ENCODE measurements around the gene NCAPG2. TPM values are rescaled to one million over a fixed set of nuclear protein-coding genes. Genes with fewer than 3 reads are reported as not detected.

NCAPG2 gene
- polyA plus RNA-seq, 1 of the 3 experiments (the other 2 are of a cell fraction), result 25.0 TPM

DNA sequence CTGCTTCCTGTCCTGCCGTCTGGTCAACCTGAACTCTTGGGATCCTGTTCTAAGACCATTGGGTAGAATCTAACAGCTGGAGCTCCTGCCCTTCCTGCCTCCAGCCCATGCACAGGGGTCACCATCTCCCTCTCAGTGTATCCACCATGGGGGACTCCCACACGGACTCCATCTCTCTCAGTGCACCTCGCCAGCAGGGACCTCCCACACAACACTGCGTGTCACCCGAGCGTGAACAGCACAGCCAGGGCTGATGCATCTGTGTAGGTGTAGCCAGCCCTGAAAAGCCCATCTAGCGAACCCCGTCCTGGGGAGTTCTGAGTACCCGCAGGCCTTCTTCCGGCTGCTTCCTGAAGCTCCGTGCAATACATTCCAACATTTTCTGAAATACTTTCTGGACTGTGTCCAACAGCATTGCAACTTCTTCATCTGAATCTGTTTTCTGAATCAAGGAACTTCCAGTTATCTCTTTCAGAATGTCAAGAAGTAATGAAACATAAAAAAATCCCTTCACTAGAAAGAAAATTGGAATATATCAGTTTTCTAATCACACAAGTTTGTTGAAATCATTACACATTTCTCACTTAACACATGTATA, 52.5 kb downstream of the NCAPG2 start:
- 88% methylated on average over 10 of the region's 11 CpGs for WGBS (ENCODE audit: low lambda C conversion rate)
- DNase-seq, result no peak

DNA sequence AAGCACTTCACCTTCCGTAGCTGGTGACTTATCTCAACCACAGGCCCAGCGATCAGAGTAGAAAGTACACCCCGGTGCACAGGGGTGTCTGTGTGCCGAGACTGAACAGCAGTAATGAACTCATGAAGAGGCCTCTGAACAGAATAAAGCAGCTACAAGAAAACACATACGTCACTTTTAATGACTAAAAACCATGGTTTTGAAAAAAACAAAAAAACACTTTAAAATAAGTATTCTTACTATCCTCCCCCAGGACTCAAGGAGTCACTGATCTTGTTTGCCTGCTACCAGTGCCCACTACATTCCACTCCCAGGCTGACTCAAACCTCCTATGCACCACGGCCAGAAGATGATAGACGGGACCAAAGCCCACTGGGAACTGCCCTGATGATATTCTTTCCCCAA, 53.8 kb downstream of the NCAPG2 start:
- Histone ChIP-seq H3K27me3 (ENCODE audit: insufficient read depth) (no peaks in the 10 kb centered on the region), H2AFZ (ENCODE audit: low read depth) (no peak overlapping the region), H3K79me2 (ENCODE audit: insufficient read depth) (peaks cover 23% of the 10 kb centered on the region; the same call in 1 of the 2 replicates), H3K9me3 (no peaks in the 10 kb centered on the region), H4K20me1 (ENCODE audit: insufficient read depth) (peaks cover 5% of the 10 kb centered on the region; the same call in 1 of the 2 replicates), H3K27ac (ENCODE audit: low read depth in 2 of 2, low read length in 1 of 2) (peak overlapping the region in 1 of 2 experiments; percentile 72; a peak in 2 of 4 replicates), H3K9ac (no peak overlapping the region), H3F3A (replicated peaks; ENCODE audit: insufficient read depth) (peaks cover 43% of the 10 kb centered on the region), H3K9me2 (no peaks in the 10 kb centered on the region), H3K4me3 (ENCODE audit: low read depth in 2 of 2, low read length in 1 of 2) (no peak overlapping the region), H3K36me3 (replicated peaks in 1 of 2; ENCODE audit: control insufficient read depth in 1 of 2, insufficient read depth in 2 of 2, low read length in 1 of 2) (peaks cover 20 to 39% of the 10 kb centered on the region in 2 experiments), H3K4me2 (peak overlapping the region; percentile 5; the same call in 1 of the 2 replicates), H3K4me1 (ENCODE audit: control insufficient read depth in 1 of 2, insufficient read depth in 2 of 2, low read depth in 1 of 2, low read length in 1 of 2) (peaks cover 11 to 12% of the 10 kb centered on the region in 2 experiments; a peak in 3 of 4 replicates)
- ChIA-PET POLR2A (no interaction called here), CTCF (interaction anchor here (0.6 to 3.4 kb wide), 4 partner anchors 10 to 155 kb away, joined by 3 to 16 read pairs (median 4); no protein-coding TSS in a partner anchor)
- no peak for TF ChIP-seq MEF2A (IDR thresholded peaks at IDR 0.05; ENCODE audit: borderline replicate concordance, low read depth)
- no peak for TF ChIP-seq EZH2phosphoT487 (IDR thresholded peaks at IDR 0.05; ENCODE audit: borderline replicate concordance, low read depth)
- TF ChIP-seq EP300 (IDR thresholded peaks at IDR 0.05; ENCODE audit: borderline replicate concordance in 1 of 2, low read depth in 1 of 2, low read length in 1 of 2), result no peak
- TF ChIP-seq, protein P1, sequence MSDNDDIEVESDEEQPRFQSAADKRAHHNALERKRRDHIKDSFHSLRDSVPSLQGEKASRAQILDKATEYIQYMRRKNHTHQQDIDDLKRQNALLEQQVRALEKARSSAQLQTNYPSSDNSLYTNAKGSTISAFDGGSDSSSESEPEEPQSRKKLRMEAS (IDR thresholded peaks at IDR 0.05; ENCODE audit: low read depth), result no peak
- TF ChIP-seq, protein P2, sequence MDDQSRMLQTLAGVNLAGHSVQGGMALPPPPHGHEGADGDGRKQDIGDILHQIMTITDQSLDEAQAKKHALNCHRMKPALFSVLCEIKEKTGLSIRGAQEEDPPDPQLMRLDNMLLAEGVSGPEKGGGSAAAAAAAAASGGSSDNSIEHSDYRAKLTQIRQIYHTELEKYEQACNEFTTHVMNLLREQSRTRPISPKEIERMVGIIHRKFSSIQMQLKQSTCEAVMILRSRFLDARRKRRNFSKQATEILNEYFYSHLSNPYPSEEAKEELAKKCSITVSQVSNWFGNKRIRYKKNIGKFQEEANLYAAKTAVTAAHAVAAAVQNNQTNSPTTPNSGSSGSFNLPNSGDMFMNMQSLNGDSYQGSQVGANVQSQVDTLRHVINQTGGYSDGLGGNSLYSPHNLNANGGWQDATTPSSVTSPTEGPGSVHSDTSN (IDR thresholded peaks at IDR 0.05), result peak; percentile 87
- TF ChIP-seq TCF12 (IDR thresholded peaks at IDR 0.05), result peak; percentile 29; the same call in 1 of the 2 replicates
- TF ChIP-seq GATA2 (CRISPR knock-in tag; IDR thresholded peaks at IDR 0.05), result no peak
- no peak for TF ChIP-seq NFIC (IDR thresholded peaks at IDR 0.05; ENCODE audit: borderline replicate concordance)
- TF ChIP-seq MXI1 (IDR thresholded peaks at IDR 0.05; ENCODE audit: low read depth, low read length), result no peak
- no peak for TF ChIP-seq JUND (IDR thresholded peaks at IDR 0.05)
- TF ChIP-seq TEAD4 (IDR thresholded peaks at IDR 0.05; ENCODE audit: borderline replicate concordance, insufficient read depth), result no peak
- TF ChIP-seq POLR2AphosphoS5 (IDR thresholded peaks at IDR 0.05; ENCODE audit: low read depth, low read length), result no peak
- no peak for TF ChIP-seq FOSL2 (IDR thresholded peaks at IDR 0.05; ENCODE audit: borderline replicate concordance, low read depth)
- TF ChIP-seq FOXJ3 (CRISPR knock-in tag; IDR thresholded peaks at IDR 0.05), result no peak
- no peak for TF ChIP-seq TAF1 (IDR thresholded peaks at IDR 0.05; ENCODE audit: borderline replicate concordance, low read depth, low read length)
- no peak for TF ChIP-seq GABPA (IDR thresholded peaks at IDR 0.05; ENCODE audit: low read depth)
- TF ChIP-seq, protein P3, sequence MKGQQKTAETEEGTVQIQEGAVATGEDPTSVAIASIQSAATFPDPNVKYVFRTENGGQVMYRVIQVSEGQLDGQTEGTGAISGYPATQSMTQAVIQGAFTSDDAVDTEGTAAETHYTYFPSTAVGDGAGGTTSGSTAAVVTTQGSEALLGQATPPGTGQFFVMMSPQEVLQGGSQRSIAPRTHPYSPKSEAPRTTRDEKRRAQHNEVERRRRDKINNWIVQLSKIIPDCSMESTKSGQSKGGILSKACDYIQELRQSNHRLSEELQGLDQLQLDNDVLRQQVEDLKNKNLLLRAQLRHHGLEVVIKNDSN (IDR thresholded peaks at IDR 0.05; ENCODE audit: borderline replicate concordance, low read depth), result no peak
- WGBS (ENCODE audit: low lambda C conversion rate), result 68% methylated on average over 7 of the region's 7 CpGs
- DNase-seq, result no peak

More for the DNA sequence above, 52.5 kb downstream of the NCAPG2 start:
- Histone ChIP-seq H3K36me3 (replicated peaks in 1 of 2; ENCODE audit: control insufficient read depth in 1 of 2, insufficient read depth in 2 of 2, low read length in 1 of 2) (peaks cover 16 to 46% of the 10 kb centered on the region in 2 experiments), H2AFZ (ENCODE audit: low read depth) (no peak overlapping the region), H3F3A (replicated peaks; ENCODE audit: insufficient read depth) (peaks cover 43% of the 10 kb centered on the region), H3K79me2 (ENCODE audit: insufficient read depth) (peaks cover 18% of the 10 kb centered on the region; the same call in 1 of the 2 replicates), H3K27me3 (ENCODE audit: insufficient read depth) (no peaks in the 10 kb centered on the region), H3K4me3 (ENCODE audit: low read depth in 2 of 2, low read length in 1 of 2) (no peak overlapping the region), H3K4me1 (ENCODE audit: control insufficient read depth in 1 of 2, insufficient read depth in 2 of 2, low read depth in 1 of 2, low read length in 1 of 2) (peaks cover 11 to 12% of the 10 kb centered on the region in 2 experiments; a peak in 3 of 4 replicates), H3K9me2 (no peaks in the 10 kb centered on the region), H3K9me3 (no peaks in the 10 kb centered on the region), H4K20me1 (ENCODE audit: insufficient read depth) (peaks cover 5% of the 10 kb centered on the region; the same call in 1 of the 2 replicates), H3K9ac (no peak overlapping the region), H3K4me2 (no peak overlapping the region), H3K27ac (ENCODE audit: low read depth in 2 of 2, low read length in 1 of 2) (peak overlapping the region in 1 of 2 experiments; percentile 72; a peak in 2 of 4 replicates)
- TF ChIP-seq TEAD4 (IDR thresholded peaks at IDR 0.05; ENCODE audit: borderline replicate concordance, insufficient read depth) (no peak), NFIC (IDR thresholded peaks at IDR 0.05; ENCODE audit: borderline replicate concordance) (peak; percentile 21; the same call in 1 of the 2 replicates)
- TF ChIP-seq, protein P4, sequence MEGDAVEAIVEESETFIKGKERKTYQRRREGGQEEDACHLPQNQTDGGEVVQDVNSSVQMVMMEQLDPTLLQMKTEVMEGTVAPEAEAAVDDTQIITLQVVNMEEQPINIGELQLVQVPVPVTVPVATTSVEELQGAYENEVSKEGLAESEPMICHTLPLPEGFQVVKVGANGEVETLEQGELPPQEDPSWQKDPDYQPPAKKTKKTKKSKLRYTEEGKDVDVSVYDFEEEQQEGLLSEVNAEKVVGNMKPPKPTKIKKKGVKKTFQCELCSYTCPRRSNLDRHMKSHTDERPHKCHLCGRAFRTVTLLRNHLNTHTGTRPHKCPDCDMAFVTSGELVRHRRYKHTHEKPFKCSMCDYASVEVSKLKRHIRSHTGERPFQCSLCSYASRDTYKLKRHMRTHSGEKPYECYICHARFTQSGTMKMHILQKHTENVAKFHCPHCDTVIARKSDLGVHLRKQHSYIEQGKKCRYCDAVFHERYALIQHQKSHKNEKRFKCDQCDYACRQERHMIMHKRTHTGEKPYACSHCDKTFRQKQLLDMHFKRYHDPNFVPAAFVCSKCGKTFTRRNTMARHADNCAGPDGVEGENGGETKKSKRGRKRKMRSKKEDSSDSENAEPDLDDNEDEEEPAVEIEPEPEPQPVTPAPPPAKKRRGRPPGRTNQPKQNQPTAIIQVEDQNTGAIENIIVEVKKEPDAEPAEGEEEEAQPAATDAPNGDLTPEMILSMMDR (IDR thresholded peaks at IDR 0.05), result no peak
- POLR2A ChIA-PET, result no interaction called here
- CTCF ChIA-PET, result interaction anchor here (1.2 to 3.4 kb wide), 4 partner anchors 10 to 157 kb away, joined by 3 to 16 read pairs (median 3); no protein-coding TSS in a partner anchor

All from SK-N-SH (cell line).